Endothelial cell of umbilical vein (primary cell): ENCODE measurements around the gene FYCO1. TPM values are rescaled to one million over a fixed set of nuclear protein-coding genes. Genes with fewer than 3 reads are reported as not detected.

Source experiments
- BruUV-seq: library from RNA; stranded (reverse); fragments of 400-500 nt; replicated peaks from 2 replicates; lab custom pipeline; 2021; lab: Mats Ljungman, UMichigan
- CTCF ChIA-PET: fragments of 300-600, 350-600 bp; sonication (Branson Sonifier 250); formaldehyde crosslinking; loops from one replicate; lab custom pipeline; 2021; ENCODE audit warnings: antibody characterized with exemption, inconsistent platforms; lab: Charles Lee
- POLR2A ChIA-PET: fragments of 300-600, 350-600 bp; sonication (Branson Sonifier 250); formaldehyde crosslinking; loops from one replicate; lab custom pipeline; 2021; ENCODE audit warnings: antibody characterized with exemption, inconsistent platforms; lab: Charles Lee
- DNase-seq: peaks from one replicate; pipeline ENCODE4 v3.0.0-alpha.2; 2011; ENCODE audit warnings: low read depth, low spot score
- FAIRE-seq: peaks from 2 replicates; lab custom pipeline; 2011; peaks lifted over from hg19 to GRCh38; lab: Jason Lieb, UNC
- H2AFZ ChIP-seq: 2 replicates; pipeline ENCODE4 v1.6.0; 2012; ENCODE audit warnings: low read depth, low read length, control low read depth, inconsistent platforms
- H3K27ac ChIP-seq: 2 replicates; pipeline ENCODE4 v1.5.1; 2011; ENCODE audit warnings: low read depth, mild to moderate bottlenecking, control low read depth, low read length, moderate library complexity; ENCODE audit not compliant: insufficient read depth
- H3K27me3 ChIP-seq, 2 experiments: 2 replicates each; pipeline versions ENCODE4 v1.6.0 to v1.6.1; 2011; ENCODE audit warnings: low read length in 2 of 2, mixed read lengths in 1 of 2; ENCODE audit not compliant: control insufficient read depth in 2 of 2, insufficient read depth in 2 of 2
- H3K36me3 ChIP-seq, 2 experiments: 2 replicates in 1 of 2; 3 replicates in 1 of 2; pipeline ENCODE4 v1.5.1; 2011; ENCODE audit warnings: low read length in 2 of 2, mild to moderate bottlenecking in 1 of 2, moderate library complexity in 1 of 2; ENCODE audit not compliant: control insufficient read depth in 2 of 2, insufficient read depth in 2 of 2; ENCODE audit errors: extremely low read depth in 1 of 2
- H3K4me1 ChIP-seq: 3 replicates; pipeline ENCODE4 v1.5.1; 2011; ENCODE audit warnings: mild to moderate bottlenecking, low read length; ENCODE audit not compliant: control insufficient read depth, insufficient read depth; ENCODE audit errors: extremely low read depth
- H3K4me2 ChIP-seq: 2 replicates; pipeline ENCODE4 v1.6.1; 2011; ENCODE audit warnings: low read length, control low read depth, mixed read lengths; ENCODE audit not compliant: insufficient read depth
- H3K4me3 ChIP-seq, 3 experiments: fragments of 200-600 bp in 1 of 3; sonication (generic), shearing (Covaris generic) in 1 of 3; replicated peaks in 1 of 3; 2 replicates each; pipeline ENCODE4 v1.5.1; 2011 to 2016; ENCODE audit warnings: control low read depth in 3 of 3, low read length in 3 of 3, mild to moderate bottlenecking in 2 of 3, inconsistent platforms in 1 of 3, low read depth in 1 of 3, moderate library complexity in 1 of 3; ENCODE audit not compliant: insufficient read depth in 1 of 3
- H3K79me2 ChIP-seq: 2 replicates; pipeline ENCODE4 v1.6.0; 2012; ENCODE audit warnings: low read length, inconsistent platforms; ENCODE audit not compliant: control insufficient read depth, insufficient read depth
- H3K9ac ChIP-seq: replicated peaks from 2 replicates; pipeline ENCODE3; 2011; ENCODE audit warnings: low read length, control low read depth; ENCODE audit not compliant: insufficient read depth; ENCODE audit errors: extremely low read depth
- H3K9me1 ChIP-seq: replicated peaks from 3 replicates; pipeline ENCODE4 v1.6.0; 2011; ENCODE audit warnings: mild to moderate bottlenecking, low read length; ENCODE audit not compliant: control insufficient read depth, insufficient read depth; ENCODE audit errors: extremely low read depth
- H3K9me3 ChIP-seq: replicated peaks from 2 replicates; pipeline ENCODE4 v1.5.1; 2012; ENCODE audit warnings: low read length, inconsistent platforms; ENCODE audit not compliant: control insufficient read depth, insufficient read depth
- H4K20me1 ChIP-seq: replicated peaks from 2 replicates; pipeline ENCODE3; 2011; ENCODE audit warnings: mild to moderate bottlenecking, low read length; ENCODE audit not compliant: control insufficient read depth, insufficient read depth; ENCODE audit errors: extremely low read depth
- EZH2 ChIP-seq: IDR thresholded peaks from 2 replicates; pipeline ENCODE4 v1.6.1; 2012; ENCODE audit warnings: borderline replicate concordance, low read depth, mild to moderate bottlenecking, moderate library complexity, low read length, inconsistent platforms; ENCODE audit not compliant: severe bottlenecking
- FOS ChIP-seq: IDR thresholded peaks from 2 replicates; pipeline ENCODE4 v1.6.1; 2011; ENCODE audit warnings: mild to moderate bottlenecking, low read length, moderate library complexity, borderline replicate concordance; ENCODE audit not compliant: insufficient read depth
- GATA2 ChIP-seq: IDR thresholded peaks from 2 replicates; pipeline ENCODE4 v1.7.0; 2011; ENCODE audit warnings: low read depth, mild to moderate bottlenecking, moderate library complexity, mixed read lengths, low read length; ENCODE audit not compliant: insufficient read length, insufficient read depth
- JUN ChIP-seq: IDR thresholded peaks from 2 replicates; pipeline ENCODE4 v1.6.1; 2011; ENCODE audit warnings: borderline replicate concordance, low read depth; ENCODE audit not compliant: insufficient read length, insufficient read depth
- MAX ChIP-seq: IDR thresholded peaks from 2 replicates; pipeline ENCODE4 v1.6.1; 2011; ENCODE audit not compliant: insufficient read depth, insufficient read length
- MYC ChIP-seq: IDR thresholded peaks from one replicate; pipeline ENCODE4 v1.6.1; 2011; ENCODE audit warnings: mild to moderate bottlenecking, low read depth, low read length
- POLR2A ChIP-seq: IDR thresholded peaks from 2 replicates; pipeline ENCODE4 v1.6.1; 2012; ENCODE audit warnings: low read depth, mild to moderate bottlenecking, control low read depth, low read length
- POLR2AphosphoS5 ChIP-seq: IDR thresholded peaks from 2 replicates; pipeline ENCODE4 v1.6.1; 2012; ENCODE audit warnings: low read depth, mild to moderate bottlenecking, control low read depth, low read length, moderate library complexity; ENCODE audit not compliant: insufficient read depth
- dilution Hi-C: fragments of 300-500 bp; cut with MboI; formaldehyde crosslinking; loops from one replicate; pipeline ENCODE4 v1.15.0; 2019; ENCODE audit warnings: low sequenced_read_pairs; ENCODE audit not compliant: extremely low pct_ligation_motif_present
- intact Hi-C: fragments of 100-400 bp; cut with micrococcal nuclease; formaldehyde crosslinking; loops from one replicate; pipeline ENCODE4 v1.10.0; 2022
- polyA plus RNA-seq, 4 experiments: library from polyadenylated mRNA; depleted of rRNA in 3 of 4; stranded (reverse) in 3 of 4; unstranded in 1 of 4; fragments of >200 nt; gene quantifications; 2 replicates each; pipeline versions ENCODE4 v1.2.1 to v1.2.3, GENCODE V29; 2011 to 2012; ENCODE audit warnings: missing spikeins in 1 of 4
- total RNA-seq: library from RNA; stranded (reverse); gene quantifications from 2 replicates; pipeline ENCODE4 v1.2.3, GENCODE V29; 2021
- TF ChIP-seq, protein P1 (sequence below), 2 donors: IDR thresholded peaks; 1 replicate in 1 of 2; 2 replicates in 1 of 2; pipeline ENCODE4 v1.5.1; 2011; ENCODE audit warnings: low read length in 2 of 2, mild to moderate bottlenecking in 2 of 2, moderate library complexity in 2 of 2, control low read depth in 1 of 2, inconsistent platforms in 1 of 2, low read depth in 1 of 2; ENCODE audit not compliant: insufficient read depth in 1 of 2; ENCODE audit errors: extremely low read depth in 1 of 2

The FYCO1 gene
- total and polyA plus RNA-seq, 2 donors (not counting 3 experiments of a cell fraction or from before 2014, with no cell fraction given) = 13.9 to 20.8 TPM

- Histone ChIP-seq H3K4me3 (no peak within 1 kb of the TSS), H3K9me1 (no peaks in the 10 kb centered on the region), H3K27ac (no peak within 1 kb of the TSS), H3K9me3 (no peaks in the 10 kb centered on the region), H4K20me1 (no peaks in the 10 kb centered on the region), H3K27me3 (no peaks in the 10 kb centered on the region), H3K9ac (no peak within 1 kb of the TSS), H3K36me3 (peaks cover 5 to 16% of the 10 kb centered on the region in 2 experiments), H2AFZ (no peak within 1 kb of the TSS), H3K79me2 (no peaks in the 10 kb centered on the region), H3K4me2 (no peak within 1 kb of the TSS), H3K4me1 (no peaks in the 10 kb centered on the region)
- no TSS peak for BruUV-seq
- dilution Hi-C loops (no loop called here), intact Hi-C loops (no loop called here)
- CTCF ChIA-PET = interaction anchor here (0.5 to 3.0 kb wide), 4 partner anchors 14 to 1763 kb away, joined by 3 to 17 read pairs (median 3); no protein-coding TSS in a partner anchor
- TF ChIP-seq, protein P1, sequence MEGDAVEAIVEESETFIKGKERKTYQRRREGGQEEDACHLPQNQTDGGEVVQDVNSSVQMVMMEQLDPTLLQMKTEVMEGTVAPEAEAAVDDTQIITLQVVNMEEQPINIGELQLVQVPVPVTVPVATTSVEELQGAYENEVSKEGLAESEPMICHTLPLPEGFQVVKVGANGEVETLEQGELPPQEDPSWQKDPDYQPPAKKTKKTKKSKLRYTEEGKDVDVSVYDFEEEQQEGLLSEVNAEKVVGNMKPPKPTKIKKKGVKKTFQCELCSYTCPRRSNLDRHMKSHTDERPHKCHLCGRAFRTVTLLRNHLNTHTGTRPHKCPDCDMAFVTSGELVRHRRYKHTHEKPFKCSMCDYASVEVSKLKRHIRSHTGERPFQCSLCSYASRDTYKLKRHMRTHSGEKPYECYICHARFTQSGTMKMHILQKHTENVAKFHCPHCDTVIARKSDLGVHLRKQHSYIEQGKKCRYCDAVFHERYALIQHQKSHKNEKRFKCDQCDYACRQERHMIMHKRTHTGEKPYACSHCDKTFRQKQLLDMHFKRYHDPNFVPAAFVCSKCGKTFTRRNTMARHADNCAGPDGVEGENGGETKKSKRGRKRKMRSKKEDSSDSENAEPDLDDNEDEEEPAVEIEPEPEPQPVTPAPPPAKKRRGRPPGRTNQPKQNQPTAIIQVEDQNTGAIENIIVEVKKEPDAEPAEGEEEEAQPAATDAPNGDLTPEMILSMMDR (IDR thresholded peaks at IDR 0.05; ENCODE audit: extremely low read depth in 1 of 2, insufficient read depth in 1 of 2, low read depth in 1 of 2, low read length in 2 of 2) = no peak
- TF ChIP-seq GATA2 (no peak), JUN (no peak), EZH2 (no peak), POLR2A (no peak), MYC (no peak), FOS (no peak), MAX (no peak), POLR2AphosphoS5 (no peak)
- FAIRE-seq (no peak), DNase-seq (no peak)
- POLR2A ChIA-PET = no interaction called here
Observed at GRCh38 chr3:45943207-45943846, 52.3 kb downstream of the FYCO1 start, which contains the start of gene CXCR6. TSS of gene CXCR6 (plus strand) at chr3:45943464. CDS start at chr3:45946482, 3,018 bp downstream.
